ENCODE results near the gene MGAT4A.

- TF ChIP-seq CTCF (IDR thresholded peaks at IDR 0.05) = no peak
- no peak for TF ChIP-seq POLR2A (IDR thresholded peaks at IDR 0.05)
Measured at GRCh38 chr2:98617149-98617548, 113.8 kb downstream of the MGAT4A start.

Measured in testis (tissue), 2 donors.